HepG2 (cell line): ENCODE results near the gene SFMBT1. TPM values are rescaled to one million over a fixed set of nuclear protein-coding genes. Genes with fewer than 3 reads are reported as not detected.
A peak's percentile ranks its signal among the peaks of the same experiment; 100 is the strongest.

ENCODE experiments used
- ATAC-seq: fragments of 200-7000 bp; cut with Tn5 transposase; 3 replicates; pipeline ENCODE4 v1.9.1; 2020; ENCODE audit warnings: mild to moderate bottlenecking, moderate library complexity
- Bru-seq: library from RNA; stranded (reverse); fragments of 400-500 nt; gene quantifications from one replicate; lab custom pipeline; 2021; lab: Mats Ljungman, UMichigan
- BruChase-seq, 2 experiments: library from RNA; stranded (reverse); fragments of 400-500 nt; gene quantifications; one replicate each; lab custom pipeline; 2021; lab: Mats Ljungman, UMichigan
- BruUV-seq: library from RNA; stranded (reverse); fragments of 400-500 nt; replicated peaks from 2 replicates; lab custom pipeline; 2021; lab: Mats Ljungman, UMichigan
- CTCF ChIA-PET: fragments of 300-600 bp; formaldehyde crosslinking; extraction: SDS; loops from one replicate; lab custom pipeline; 2021; ENCODE audit warnings: low total read pairs, inconsistent platforms, low intra/inter-chr PET ratio; lab: Yijun Ruan, JAX
- POLR2A ChIA-PET: fragments of 350-600 bp; sonication (Branson Sonifier 250); formaldehyde crosslinking; loops from one replicate; lab custom pipeline; 2020; ENCODE audit warnings: antibody characterized with exemption, inconsistent platforms; lab: Yijun Ruan, JAX
- DNase-seq: peaks from one replicate; pipeline ENCODE4 v3.0.0-alpha.2; 2015; ENCODE audit warnings: low spot score
- FAIRE-seq: peaks from 3 replicates; lab custom pipeline; 2011; peaks lifted over from hg19 to GRCh38; lab: Jason Lieb, UNC
- H2AFZ ChIP-seq: one replicate; pipeline ENCODE4 v1.6.1; 2011; ENCODE audit warnings: low read length, inconsistent platforms
- H3K27ac ChIP-seq: fragments of 300-600 bp; 3 replicates; pipeline ENCODE4 v1.8.0; 2011; ENCODE audit warnings: mixed run types, mild to moderate bottlenecking, mixed read lengths, low read length, inconsistent platforms; ENCODE audit not compliant: insufficient read depth; ENCODE audit errors: extremely low read length
- H3K27me3 ChIP-seq, 2 experiments: fragments of 200-600 bp in 1 of 2; 2 replicates in 1 of 2; 3 replicates in 1 of 2; pipeline versions ENCODE4 v1.6.0 to v1.8.0; 2011; ENCODE audit warnings: low read length in 2 of 2, mild to moderate bottlenecking in 2 of 2, moderate library complexity in 2 of 2, inconsistent platforms in 1 of 2; ENCODE audit not compliant: insufficient read depth in 2 of 2, control insufficient read depth in 1 of 2
- H3K36me3 ChIP-seq, 2 experiments: fragments of 200-600 bp in 1 of 2; replicated peaks in 1 of 2; 2 replicates in 1 of 2; 3 replicates in 1 of 2; pipeline versions ENCODE4 v1.5.1 to v1.8.0; 2011; ENCODE audit warnings: low read length in 2 of 2, inconsistent platforms in 1 of 2; ENCODE audit not compliant: insufficient read depth in 2 of 2, control insufficient read depth in 1 of 2
- H3K4me1 ChIP-seq: 2 replicates; pipeline ENCODE4 v1.5.1; 2012; ENCODE audit warnings: low read length, inconsistent platforms; ENCODE audit not compliant: insufficient read depth
- H3K4me2 ChIP-seq: 2 replicates; pipeline ENCODE4 v1.6.0; 2011; ENCODE audit warnings: low read depth, low read length, inconsistent platforms
- H3K4me3 ChIP-seq, 3 experiments: fragments of 200-600 bp in 1 of 3; sonication (generic), shearing (Covaris generic) in 1 of 3; replicated peaks in 1 of 3; 2 replicates each; pipeline ENCODE4 v1.5.1; 2011 to 2016; ENCODE audit warnings: low read length in 3 of 3, inconsistent platforms in 2 of 3, low read depth in 2 of 3, mild to moderate bottlenecking in 2 of 3, control low read depth in 1 of 3, mixed read lengths in 1 of 3; ENCODE audit not compliant: insufficient read depth in 1 of 3
- H3K79me2 ChIP-seq: one replicate; pipeline ENCODE4 v1.6.1; 2011; ENCODE audit warnings: low read length, inconsistent platforms; ENCODE audit not compliant: insufficient read depth
- H3K9ac ChIP-seq: 2 replicates; pipeline ENCODE4 v1.6.0; 2011; ENCODE audit warnings: mild to moderate bottlenecking, low read depth, low read length, inconsistent platforms; ENCODE audit not compliant: insufficient read depth
- H3K9me3 ChIP-seq: 2 replicates; pipeline ENCODE4 v1.5.1; 2012; ENCODE audit warnings: mild to moderate bottlenecking, low read length
- H4K20me1 ChIP-seq: 2 replicates; pipeline ENCODE4 v1.6.0; 2011; ENCODE audit warnings: inconsistent platforms, mild to moderate bottlenecking, low read length, moderate library complexity; ENCODE audit not compliant: insufficient read depth
- HOXA5 ChIP-seq: sonication (generic); formaldehyde crosslinking; IDR thresholded peaks from 2 replicates; pipeline ENCODE4 v1.4.0; 2020; ENCODE audit warnings: missing genetic modification reagents
- PBX2 ChIP-seq: IDR thresholded peaks from 2 replicates; pipeline ENCODE4 v1.6.1; 2016; ENCODE audit warnings: control low read depth
- PHF21A ChIP-seq: sonication (generic); formaldehyde crosslinking; IDR thresholded peaks from 2 replicates; pipeline ENCODE4 v1.5.0; 2020; ENCODE audit warnings: mild to moderate bottlenecking, missing genetic modification reagents
- PREB ChIP-seq: sonication (generic); formaldehyde crosslinking; IDR thresholded peaks from 2 replicates; pipeline ENCODE4 v1.4.0; 2020; ENCODE audit warnings: missing genetic modification reagents
- RXRA ChIP-seq: sonication (generic); formaldehyde crosslinking; IDR thresholded peaks from 2 replicates; pipeline ENCODE4 v1.5.1; 2020; ENCODE audit warnings: missing genetic modification reagents
- SP140L ChIP-seq: sonication (generic); formaldehyde crosslinking; IDR thresholded peaks from 2 replicates; pipeline ENCODE4 v1.4.0; 2020; ENCODE audit warnings: missing genetic modification reagents, borderline replicate concordance
- SRSF1 ChIP-seq: fragments of 200-400 bp; formaldehyde crosslinking; optimal IDR thresholded peaks from 2 replicates; pipeline ENCODE3; 2017; ENCODE audit warnings: mild to moderate bottlenecking, low read depth, low read length, moderate library complexity
- SSRP1 ChIP-seq: IDR thresholded peaks from 2 replicates; pipeline ENCODE4 v1.6.1; 2016; ENCODE audit warnings: control low read depth
- THRA ChIP-seq: sonication (generic); formaldehyde crosslinking; IDR thresholded peaks from 2 replicates; pipeline ENCODE4 v1.4.0; 2020; ENCODE audit warnings: missing genetic modification reagents, borderline replicate concordance
- ZNF563 ChIP-seq: sonication (generic); formaldehyde crosslinking; IDR thresholded peaks from 2 replicates; pipeline ENCODE4 v1.8.0; 2022; ENCODE audit warnings: mild to moderate bottlenecking, moderate library complexity, missing genetic modification reagents
- ZNF572 ChIP-seq: sonication (generic); formaldehyde crosslinking; IDR thresholded peaks from 2 replicates; pipeline ENCODE4 v1.5.1; 2020; ENCODE audit warnings: mild to moderate bottlenecking, missing genetic modification reagents
- ZNF747 ChIP-seq: sonication (generic); formaldehyde crosslinking; IDR thresholded peaks from 2 replicates; pipeline ENCODE4 v1.8.1; 2023; ENCODE audit warnings: missing genetic modification reagents, mild to moderate bottlenecking, borderline replicate concordance
- ZNF761 ChIP-seq: sonication (generic); formaldehyde crosslinking; conservative IDR thresholded peaks from 2 replicates; pipeline ENCODE4 v1.4.0; 2020; ENCODE audit warnings: mild to moderate bottlenecking, missing genetic modification reagents
- ZNF878 ChIP-seq: sonication (generic); formaldehyde crosslinking; IDR thresholded peaks from 2 replicates; pipeline ENCODE4 v1.8.1; 2023; ENCODE audit warnings: mild to moderate bottlenecking, missing genetic modification reagents, moderate library complexity
- whole genome bisulfite sequencing: methylation state at CpG from one replicate; pipeline ENCODE4 v1.1.6; 2017; ENCODE audit warnings: low lambda C conversion rate; 5-methylcytosine and 5-hydroxymethylcytosine counted together
- in situ Hi-C: cut with HindIII; loops from 2 replicates; pipeline ENCODE4 v1.10.0; 2017; ENCODE audit warnings: low pct_unique_long_range_greater_than_20kb; ENCODE audit not compliant: extremely low pct_ligation_motif_present
- intact Hi-C: fragments of 100-400 bp; cut with micrococcal nuclease; formaldehyde crosslinking; loops from one replicate; pipeline ENCODE4 v1.10.0; 2022; ENCODE audit not compliant: unreplicated experiment
- long read RNA-seq, 2 experiments: library from RNA in 1 of 2; library from polyadenylated mRNA in 1 of 2; stranded (forward) in 1 of 2; unstranded in 1 of 2; transcript quantifications; one replicate each; pipeline ENCODE4 v2.0.0, GENCODE V29; 2019 to 2022
- polyA minus RNA-seq, 3 experiments: library from RNA; depleted of rRNA, polyadenylated mRNA; stranded (reverse); fragments of >200 nt; gene quantifications; 2 replicates each; pipeline ENCODE4 v1.2.3, GENCODE V29; 2011; ENCODE audit warnings: low replicate concordance in 1 of 3
- polyA plus RNA-seq, 8 experiments: library from polyadenylated mRNA; depleted of rRNA in 3 of 8; stranded (reverse) in 7 of 8; unstranded in 1 of 8; fragments of >200 nt; fragmentation: Illumina TruSeq in 4 of 8; extraction: Trizol in 4 of 8; gene quantifications; 2 replicates each; pipeline versions ENCODE4 v1.2.1 to v1.2.3, GENCODE V29; 2011 to 2016; ENCODE audit warnings: low read depth in 4 of 8, missing spikeins in 1 of 8, mixed read lengths in 1 of 8; ENCODE audit not compliant: insufficient read depth in 1 of 8
- total RNA-seq, 5 experiments: library from RNA; depleted of rRNA; stranded (reverse); fragments of >200 nt; fragmentation: Illumina TruSeq; extraction: Trizol; gene quantifications; 2 replicates each; pipeline ENCODE4 v1.2.3, GENCODE V29; 2016; ENCODE audit warnings: low read depth in 1 of 5

Gene SFMBT1
- total RNA-seq (2016; rRNA removed; fragmentation: Illumina TruSeq; extraction: Trizol) (12.8 and 15.6 TPM in 2 replicates), polyA plus RNA-seq (2011; rRNA removed) (3.8 and 4.0 TPM in 2 replicates), polyA minus RNA-seq (2011; rRNA and poly(A)+ RNA removed; ENCODE audit: low replicate concordance) (13.9 and 50.6 TPM in 2 replicates), Bru-seq, nascent RNA (percentile 67 among the genes with signal in this experiment), BruChase-seq, experiment 1, labeled RNA remaining after a 6-hour chase (percentile 70 among the genes with signal in this experiment), BruChase-seq, experiment 2, labeled RNA remaining after a 2-hour chase (percentile 68 among the genes with signal in this experiment)
- 8.9 and 9.3 TPM in 2 replicates for total RNA-seq (2016; cell fraction: cytosol; rRNA removed; fragmentation: Illumina TruSeq; extraction: Trizol; ENCODE audit: low read depth)
- 14.5 and 15.1 TPM in 2 replicates for total RNA-seq (2016; cell fraction: insoluble cytoplasmic fraction; rRNA removed; fragmentation: Illumina TruSeq; extraction: Trizol)
- total RNA-seq (2016; cell fraction: membrane; rRNA removed; fragmentation: Illumina TruSeq; extraction: Trizol): 10.0 and 10.3 TPM in 2 replicates
- 9.9 and 12.6 TPM in 2 replicates for total RNA-seq (2016; cell fraction: nucleus; rRNA removed; fragmentation: Illumina TruSeq; extraction: Trizol)
- polyA plus RNA-seq (2011; cell fraction: cytosol; rRNA removed): 2.9 and 3.8 TPM in 2 replicates
- 3.1 and 5.0 TPM in 2 replicates for polyA plus RNA-seq (2011; cell fraction: nucleus; rRNA removed)
- 3.3 TPM in 2 replicates for polyA plus RNA-seq (2012)
- polyA plus RNA-seq (2016; cell fraction: cytosol; fragmentation: Illumina TruSeq; extraction: Trizol; ENCODE audit: low read depth): 1.5 TPM in 2 replicates
- polyA plus RNA-seq (2016; cell fraction: insoluble cytoplasmic fraction; fragmentation: Illumina TruSeq; extraction: Trizol; ENCODE audit: low read depth): 9.8 and 11.0 TPM in 2 replicates
- 4.1 and 4.6 TPM in 2 replicates for polyA plus RNA-seq (2016; cell fraction: membrane; fragmentation: Illumina TruSeq; extraction: Trizol; ENCODE audit: low read depth)
- 9.0 and 10.5 TPM in 2 replicates for polyA plus RNA-seq (2016; cell fraction: nucleus; fragmentation: Illumina TruSeq; extraction: Trizol; ENCODE audit: insufficient read depth, low read depth)
- 5.8 and 10.0 TPM in 2 replicates for polyA minus RNA-seq (2011; cell fraction: cytosol; rRNA and poly(A)+ RNA removed)
- polyA minus RNA-seq (2011; cell fraction: nucleus; rRNA and poly(A)+ RNA removed): 13.1 and 13.9 TPM in 2 replicates
- long read RNA-seq, experiment 1, full-length matches to known transcripts: 1 of 7 reads
- long read RNA-seq, experiment 1, partial matches to known transcripts: 4 of 7 reads
- long read RNA-seq, experiment 1, other reads (novel, unspliced or antisense): 2 of 7 reads
- long read RNA-seq, experiment 2, full-length matches to known transcripts: 8 of 20 reads
- long read RNA-seq, experiment 2, partial matches to known transcripts: 9 of 20 reads
- long read RNA-seq, experiment 2, other reads (novel, unspliced or antisense): 3 of 20 reads

- no TSS peak for BruUV-seq
- Histone ChIP-seq H3K9me3 (no peaks in the 10 kb centered on the region), H2AFZ (no peak within 1 kb of the TSS), H3K4me2 (peak within 1 kb of the TSS; percentile 90), H3K4me3 (peak within 1 kb of the TSS; percentile 75 to 91 (median 90)), H3K4me1 (peaks cover 55% of the 10 kb centered on the region), H3K27ac (peak within 1 kb of the TSS; percentile 89), H4K20me1 (peaks cover 8% of the 10 kb centered on the region), H3K27me3 (no peaks in the 10 kb centered on the region; a peak in 1 of 5 replicates), H3K79me2 (peaks cover 36% of the 10 kb centered on the region), H3K36me3 (no peaks in the 10 kb centered on the region), H3K9ac (peak within 1 kb of the TSS; percentile 76)
- peak; percentile 41 for ATAC-seq
- ChIA-PET POLR2A (interaction anchor here (0.9 to 1.4 kb wide), 4 partner anchors 11 to 96 kb away, joined by 3 to 5 read pairs (median 4); no protein-coding TSS in a partner anchor), CTCF (no interaction called here)
- in situ Hi-C loops: no loop called here
- 3% methylated on average over 32 of the region's 117 CpGs for WGBS
- intact Hi-C loops: no loop called here
- no peak for DNase-seq
- no peak for FAIRE-seq
- no peak for TF ChIP-seq PREB (CRISPR knock-in tag)
- no peak for TF ChIP-seq HOXA5 (CRISPR knock-in tag)
- no peak for TF ChIP-seq SP140L
- no peak for TF ChIP-seq ZNF572 (CRISPR knock-in tag)
- no peak for TF ChIP-seq PBX2
- no peak for TF ChIP-seq ZNF747 (CRISPR knock-in tag)
- TF ChIP-seq RXRA (CRISPR knock-in tag): 0 out of 2 replicates have a peak, but pooled peaks have one; percentile 4
- TF ChIP-seq ZNF761 (CRISPR knock-in tag): no peak
- peak; percentile 75; the same call in 1 of the 2 replicates for TF ChIP-seq ZNF563 (CRISPR knock-in tag)
- no peak for TF ChIP-seq SRSF1
- TF ChIP-seq SSRP1: no peak
- TF ChIP-seq THRA (CRISPR knock-in tag): no peak
- TF ChIP-seq PHF21A: no peak
- TF ChIP-seq ZNF878 (CRISPR knock-in tag): no peak
Observed at GRCh38 chr3:53045518-53046170, at the start of gene SFMBT1. SFMBT1 (minus strand) TSS chr3:53046073; CDS start chr3:52969128, 76,945 bp downstream.
